WTC11 (cell line): ENCODE measurements around the gene MYO1H. TPM values are rescaled to one million over a fixed set of nuclear protein-coding genes. Genes with fewer than 3 reads are reported as not detected.

Experiments used
- ATAC-seq: fragments of 200-7000 bp; cut with Tn5 transposase; 2 replicates; pipeline ENCODE4 v1.10.0; 2021; ENCODE audit warnings: mild to moderate bottlenecking, moderate library complexity
- CTCF ChIA-PET: fragments of 300-600 bp; sonication (Branson Sonifier 250); formaldehyde crosslinking; loops from one replicate; lab custom pipeline; 2021; ENCODE audit warnings: antibody characterized with exemption; lab: Charles Lee
- POLR2A ChIA-PET: fragments of 350-600 bp; sonication (Branson Sonifier 250); formaldehyde crosslinking; loops from one replicate; lab custom pipeline; 2021; ENCODE audit warnings: antibody characterized with exemption; lab: Charles Lee
- DNase-seq: peaks from one replicate; pipeline ENCODE4 v3.0.0; 2021; ENCODE audit warnings: low spot score
- H3K27ac Mint-ChIP-seq: 2 replicates; pipeline ENCODE4 v1.8.0; 2021; ENCODE audit warnings: mixed read lengths
- H3K27me3 Mint-ChIP-seq: 2 replicates; pipeline ENCODE4 v1.8.0; 2021; ENCODE audit warnings: low read depth, mild to moderate bottlenecking, moderate library complexity, mixed read lengths
- H3K36me3 Mint-ChIP-seq: 2 replicates; pipeline ENCODE4 v1.8.0; 2021; ENCODE audit warnings: mixed read lengths
- H3K4me1 Mint-ChIP-seq: 2 replicates; pipeline ENCODE4 v1.8.0; 2022; ENCODE audit warnings: mixed read lengths
- H3K4me3 Mint-ChIP-seq: 2 replicates; pipeline ENCODE4 v1.8.0; 2021; ENCODE audit warnings: mild to moderate bottlenecking, moderate library complexity, mixed read lengths
- H3K9me3 Mint-ChIP-seq: 2 replicates; pipeline ENCODE4 v1.8.0; 2021; ENCODE audit warnings: mixed read lengths
- CBFB ChIP-seq: sonication (generic); formaldehyde crosslinking; IDR thresholded peaks from 2 replicates; pipeline ENCODE4 v1.8.1; 2022; ENCODE audit warnings: mild to moderate bottlenecking, low read depth, missing genetic modification reagents
- CREM ChIP-seq: sonication (generic); formaldehyde crosslinking; IDR thresholded peaks from 2 replicates; pipeline ENCODE4 v1.8.1; 2022; ENCODE audit warnings: mild to moderate bottlenecking, missing genetic modification reagents, moderate library complexity
- E2F5 ChIP-seq: sonication (generic); formaldehyde crosslinking; IDR thresholded peaks from 2 replicates; pipeline ENCODE4 v1.8.1; 2022; ENCODE audit warnings: mild to moderate bottlenecking, moderate library complexity, missing genetic modification reagents
- EMX1 ChIP-seq: fragments of 250-450 bp; sonication (Bioruptor Pico); IDR thresholded peaks from 2 replicates; pipeline ENCODE4 v1.8.0; 2021; ENCODE audit warnings: mild to moderate bottlenecking
- ERG ChIP-seq: fragments of 250-450 bp; sonication (Bioruptor Pico); IDR thresholded peaks from 2 replicates; pipeline ENCODE4 v1.8.0; 2021; ENCODE audit warnings: mild to moderate bottlenecking
- ETV6 ChIP-seq: sonication (generic); formaldehyde crosslinking; IDR thresholded peaks from 2 replicates; pipeline ENCODE4 v1.8.1; 2022; ENCODE audit warnings: mild to moderate bottlenecking, missing genetic modification reagents
- FOXK1 ChIP-seq: sonication (generic); formaldehyde crosslinking; IDR thresholded peaks from 2 replicates; pipeline ENCODE4 v1.8.0; 2022; ENCODE audit warnings: mild to moderate bottlenecking, moderate library complexity, missing genetic modification reagents
- HMGXB4 ChIP-seq: sonication (generic); formaldehyde crosslinking; IDR thresholded peaks from 2 replicates; pipeline ENCODE4 v1.8.1; 2023; ENCODE audit warnings: mild to moderate bottlenecking, moderate library complexity, missing genetic modification reagents
- KAT7 ChIP-seq: sonication (generic); formaldehyde crosslinking; IDR thresholded peaks from 2 replicates; pipeline ENCODE4 v1.8.1; 2023; ENCODE audit warnings: missing genetic modification reagents, mild to moderate bottlenecking, borderline replicate concordance
- MAX ChIP-seq: sonication (generic); formaldehyde crosslinking; IDR thresholded peaks from 2 replicates; pipeline ENCODE4 v1.8.0; 2022; ENCODE audit warnings: mild to moderate bottlenecking, missing genetic modification reagents
- MYBL2 ChIP-seq: sonication (generic); formaldehyde crosslinking; IDR thresholded peaks from 2 replicates; pipeline ENCODE4 v1.8.1; 2023; ENCODE audit warnings: mild to moderate bottlenecking, moderate library complexity, missing genetic modification reagents
- NR1H2 ChIP-seq: sonication (generic); formaldehyde crosslinking; IDR thresholded peaks from 2 replicates; pipeline ENCODE4 v1.9.0; 2021; ENCODE audit warnings: mild to moderate bottlenecking, moderate library complexity, missing genetic modification reagents
- TCF7 ChIP-seq: sonication (generic); formaldehyde crosslinking; IDR thresholded peaks from 2 replicates; pipeline ENCODE4 v1.8.0; 2022; ENCODE audit warnings: mild to moderate bottlenecking, low read depth, missing genetic modification reagents, moderate library complexity
- ZNF121 ChIP-seq: sonication (generic); formaldehyde crosslinking; IDR thresholded peaks from 2 replicates; pipeline ENCODE4 v1.8.0; 2023; ENCODE audit warnings: missing genetic modification reagents
- ZNF232 ChIP-seq: sonication (generic); formaldehyde crosslinking; IDR thresholded peaks from 2 replicates; pipeline ENCODE4 v1.8.0; 2022; ENCODE audit warnings: mild to moderate bottlenecking, missing genetic modification reagents
- ZNF396 ChIP-seq: fragments of 250-450 bp; sonication (Bioruptor Pico); IDR thresholded peaks from 2 replicates; pipeline ENCODE4 v1.8.0; 2021; ENCODE audit warnings: mild to moderate bottlenecking, moderate library complexity, borderline replicate concordance
- ZNF416 ChIP-seq: fragments of 250-450 bp; sonication (Bioruptor Pico); IDR thresholded peaks from 2 replicates; pipeline ENCODE4 v1.9.0; 2021; ENCODE audit warnings: mild to moderate bottlenecking, inconsistent platforms
- ZNF423 ChIP-seq: fragments of 250-450 bp; sonication (Bioruptor Pico); IDR thresholded peaks from 2 replicates; pipeline ENCODE4 v2.1.2; 2022; ENCODE audit warnings: mild to moderate bottlenecking, moderate library complexity
- total RNA-seq: library from RNA; stranded (reverse); gene quantifications from 3 replicates; pipeline ENCODE4 v1.2.3, GENCODE V29; 2021
- TF ChIP-seq, protein P1 (sequence below): fragments of 250-450 bp; sonication (Bioruptor Pico); IDR thresholded peaks from 2 replicates; pipeline ENCODE4 v1.9.0; 2021; ENCODE audit warnings: mild to moderate bottlenecking

The MYO1H gene
- total RNA-seq, 1 experiment from 2014 or later, result 0.44 TPM

DNA sequence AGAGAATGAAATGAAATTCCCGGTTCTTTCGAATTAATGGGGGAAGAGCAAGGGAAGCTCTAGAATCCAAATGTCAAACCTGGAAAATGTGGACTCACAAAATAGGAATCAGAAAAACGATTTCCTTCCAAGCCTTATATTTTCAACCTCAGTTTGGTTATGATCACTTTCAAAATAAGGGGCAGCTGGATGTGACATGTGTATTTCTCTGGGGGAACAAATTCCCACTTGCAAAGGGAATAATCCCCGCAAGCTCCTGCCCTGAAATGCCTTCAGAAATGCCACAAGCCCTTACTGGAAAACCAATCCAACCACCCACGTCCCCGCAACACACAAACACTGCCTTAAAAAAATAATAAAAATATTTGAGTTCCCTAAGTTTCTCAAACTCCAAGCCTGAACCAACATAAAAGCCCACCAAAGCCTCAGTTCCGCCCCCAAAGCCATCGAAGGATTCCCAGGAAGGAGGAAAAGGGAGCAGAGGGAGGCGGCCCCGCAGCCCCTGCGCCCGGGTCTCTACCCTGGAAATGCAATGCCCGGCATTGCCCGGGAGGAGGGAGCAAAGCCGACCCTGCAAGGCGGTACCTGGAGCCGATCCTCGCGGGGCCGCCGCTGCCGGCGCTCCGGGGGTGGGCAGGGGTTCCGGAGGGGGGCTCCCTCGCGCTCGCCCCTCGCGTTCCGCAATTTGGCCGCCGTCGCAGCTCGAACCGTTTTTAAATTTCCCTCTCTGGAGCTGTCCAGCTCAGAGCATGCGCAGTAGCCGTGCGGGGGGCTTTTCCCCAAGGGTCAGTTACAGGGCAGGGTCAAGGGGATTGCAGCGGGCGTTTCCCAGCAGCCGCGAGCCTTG is 38.9 kb upstream of the MYO1H start, which contains the start of gene FOXN4 (continued):
- TF ChIP-seq MAX (CRISPR knock-in tag) (peak; percentile 56; the same call in 1 of the 2 replicates), ZNF232 (CRISPR knock-in tag) (peak; percentile 51; the same call in 1 of the 2 replicates), ZNF121 (CRISPR knock-in tag) (no peak), FOXK1 (CRISPR knock-in tag) (0 out of 2 replicates have a peak, but pooled peaks have one; percentile 21), ETV6 (CRISPR knock-in tag) (peak; percentile 21; the same call in 1 of the 2 replicates), HMGXB4 (no peak), ZNF423 (CRISPR knock-in tag) (no peak)
- TF ChIP-seq, protein P1, sequence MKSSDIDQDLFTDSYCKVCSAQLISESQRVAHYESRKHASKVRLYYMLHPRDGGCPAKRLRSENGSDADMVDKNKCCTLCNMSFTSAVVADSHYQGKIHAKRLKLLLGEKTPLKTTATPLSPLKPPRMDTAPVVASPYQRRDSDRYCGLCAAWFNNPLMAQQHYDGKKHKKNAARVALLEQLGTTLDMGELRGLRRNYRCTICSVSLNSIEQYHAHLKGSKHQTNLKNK (CRISPR knock-in tag), result no peak

DNA sequence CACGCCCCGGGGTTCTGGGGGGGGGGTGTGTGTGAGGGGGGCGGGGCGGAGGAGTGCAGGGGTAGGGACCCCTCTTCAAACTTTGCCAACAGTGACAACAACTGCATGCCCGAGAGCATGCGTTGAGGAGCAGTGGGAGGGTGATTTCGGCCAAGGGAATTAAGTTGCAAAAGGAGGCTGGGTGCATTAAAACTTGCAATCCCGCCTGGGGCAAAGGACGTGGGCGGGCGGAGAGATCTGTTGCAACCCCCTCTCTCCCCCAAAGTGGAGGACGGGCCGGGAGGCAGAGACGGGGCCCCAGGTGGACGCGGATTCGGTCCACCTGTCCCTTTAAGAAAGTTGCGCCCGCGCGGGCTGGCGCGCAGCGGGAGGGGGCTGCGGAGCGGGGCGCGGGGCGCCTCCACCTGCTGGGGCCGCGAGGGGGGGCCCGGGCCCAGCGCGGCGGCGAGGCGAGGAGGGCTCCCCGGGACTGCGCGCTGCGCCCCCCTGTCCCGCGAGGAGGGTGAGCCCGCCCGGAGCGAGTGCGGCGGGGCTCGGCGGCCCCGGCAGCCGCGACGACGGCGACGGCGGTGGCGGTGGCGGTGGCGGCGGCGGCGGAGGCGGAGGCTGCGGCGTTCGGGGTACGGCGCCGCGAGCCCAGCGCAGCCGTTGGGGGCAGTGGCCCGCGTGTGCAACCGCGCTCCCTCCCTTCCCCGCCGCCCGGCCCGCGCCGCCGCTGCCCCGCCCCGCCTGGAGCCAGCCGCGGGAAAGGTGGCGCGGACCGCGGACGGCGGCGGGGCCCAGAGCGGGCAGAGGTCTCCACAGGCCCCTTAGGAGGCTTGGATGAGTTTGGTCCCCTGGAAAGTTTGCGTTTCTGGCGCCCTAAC is 38.1 kb upstream of the MYO1H start:
- ATAC-seq, result peak; percentile 52
- ChIA-PET POLR2A (no interaction called here), CTCF (interaction anchor here (0.6 to 1.9 kb wide), 4 partner anchors 36 to 178 kb away, joined by 3 to 8 read pairs (median 4); no protein-coding TSS in a partner anchor)
- peaks cover 7% of the 10 kb centered on the region for H3K4me1 Mint-ChIP-seq
- no peaks in the 10 kb centered on the region for H3K9me3 Mint-ChIP-seq
- DNase-seq, result peak; percentile 33
- H3K27ac Mint-ChIP-seq, result no peak overlapping the region
- peaks cover 79% of the 10 kb centered on the region for H3K27me3 Mint-ChIP-seq
- peak overlapping the region; percentile 88 for H3K4me3 Mint-ChIP-seq
- TF ChIP-seq NR1H2 (CRISPR knock-in tag) (no peak), CBFB (CRISPR knock-in tag) (no peak), ERG (CRISPR knock-in tag) (no peak), ZNF416 (CRISPR knock-in tag) (no peak), EMX1 (CRISPR knock-in tag) (no peak), KAT7 (no peak), ZNF396 (no peak), E2F5 (CRISPR knock-in tag) (0 out of 2 replicates have a peak, but pooled peaks have one; percentile 22), MYBL2 (CRISPR knock-in tag) (no peak), TCF7 (CRISPR knock-in tag) (no peak), CREM (0 out of 2 replicates have a peak, but pooled peaks have one; percentile 21)
- TF ChIP-seq, all 79 proteins: peak for 2
- 0 out of 2 replicates have a peak, but pooled peaks cover 4% of the 10 kb centered on the region for H3K36me3 Mint-ChIP-seq
